Measurements from ENCODE around the gene RPL27.

GRCh38 chr17:42967925-42968324 is 30.3 kb upstream of the RPL27 start:
- TF ChIP-seq CTCF (optimal IDR thresholded peaks at IDR 0.05 in 1 of 3, IDR thresholded peaks at IDR 0.05 in 1 of 3, conservative IDR thresholded peaks at IDR 0.05 in 1 of 3; ENCODE audit: extremely low read depth in 1 of 3, insufficient read depth in 2 of 3, low read length in 3 of 3) (no peak), EZH2 (IDR thresholded peaks at IDR 0.05; ENCODE audit: low read length) (no peak)
